Nucleus accumbens (tissue), 56 donors: ENCODE data around the gene HOXD4.
A peak's percentile ranks its signal among the peaks of the same experiment; 100 is the strongest.

Experiments
- DNase-seq, 56 donors: peaks; one replicate each; lab custom pipeline; 2025; lab: John Stamatoyannopoulos, UW

The HOXD4 gene

GRCh38 chr2:176181551-176181950 is 30.2 kb downstream of the HOXD4 start:
- DNase-seq: no peak

- no peak for DNase-seq
Observed at GRCh38 chr2:176182671-176183070, 31.3 kb downstream of the HOXD4 start.

DNA sequence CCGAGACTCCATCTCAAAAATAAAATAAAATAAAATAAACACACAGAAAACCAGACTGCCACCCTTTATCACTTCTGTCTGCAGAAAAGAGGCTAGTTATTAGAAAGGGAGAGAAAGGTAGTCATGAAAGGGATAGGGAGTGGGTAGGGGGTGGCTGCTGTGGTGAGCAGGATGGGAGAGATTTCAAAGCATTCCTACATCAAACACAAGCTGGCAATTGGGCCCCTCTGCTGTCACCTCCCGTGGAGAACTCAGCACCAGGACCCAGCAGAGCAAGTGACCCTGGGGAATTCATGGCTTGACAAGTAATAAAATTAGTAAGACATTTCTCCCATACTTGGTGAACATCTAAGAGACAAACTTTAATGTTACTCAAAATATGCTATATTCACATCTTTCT is 33.4 kb downstream of the HOXD4 start:
- no peak for DNase-seq

- DNase-seq: no peak
Observed at GRCh38 chr2:176186024-176186423, 34.7 kb downstream of the HOXD4 start.

GRCh38 chr2:176187200-176187898 is 36.0 kb downstream of the HOXD4 start:
- peak in 4 of 56 donors; percentile 9 to 14 (median 10) for DNase-seq

DNA sequence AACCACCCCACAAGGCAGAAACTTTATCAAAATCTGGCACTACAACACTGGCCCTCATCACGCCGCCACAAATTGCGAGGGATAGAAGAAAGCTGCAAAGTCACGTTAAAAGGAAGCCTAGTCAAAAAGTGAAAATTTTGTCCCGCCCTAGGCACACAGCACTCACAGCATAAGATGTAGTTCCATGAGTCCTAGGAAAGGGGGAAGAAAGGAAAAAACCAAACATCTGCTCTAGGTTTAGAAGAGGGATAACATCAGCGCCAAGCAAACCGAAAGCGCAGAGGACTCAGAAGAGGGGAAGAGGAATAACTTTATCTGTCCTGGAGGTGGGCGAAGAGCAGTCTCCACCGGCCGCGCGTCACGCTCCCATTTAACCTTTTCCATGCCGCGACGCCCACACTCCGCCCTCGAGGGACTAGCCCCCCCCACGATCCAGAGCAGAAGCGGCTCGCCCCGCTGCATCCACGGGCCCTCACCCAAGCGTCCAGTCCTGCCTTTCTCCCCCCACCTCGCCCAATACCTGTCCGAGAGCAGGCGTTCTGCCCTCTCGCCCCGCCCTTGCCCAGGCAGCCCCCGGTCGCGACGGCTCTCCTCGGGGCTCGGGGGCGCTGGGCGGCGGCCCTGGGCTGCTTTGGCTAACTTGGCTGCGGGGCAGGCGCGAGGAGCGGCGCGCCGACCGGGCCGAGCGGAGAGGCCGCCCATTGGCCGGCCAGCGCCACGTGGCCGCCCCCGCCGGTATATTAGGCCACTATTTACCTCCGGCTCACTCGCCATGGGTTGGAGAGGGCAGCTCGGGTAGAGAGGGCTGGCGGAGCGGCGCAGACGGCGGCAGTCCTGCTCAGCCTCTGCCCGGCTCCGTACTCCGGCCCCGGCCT is 36.8 kb downstream of the HOXD4 start, which contains the start of gene HOXD1:
HOXD1 (plus strand) TSS at position 770 of the 875 bp plus-strand sequence. CDS start 134 bp downstream, outside the sequence.
- peak in 35 of 56 donors; percentile 3 to 76 (median 34) for DNase-seq

- peak in 1 of 56 donors; percentile 9 for DNase-seq
Observed at GRCh38 chr2:176188774-176189680, 37.7 kb downstream of the HOXD4 start.

- peak in 2 of 56 donors; percentile 6 to 8 for DNase-seq
Observed at GRCh38 chr2:176189681-176190641, 38.6 kb downstream of the HOXD4 start.

- DNase-seq: no peak
Observed at GRCh38 chr2:176192351-176192750, 41.0 kb downstream of the HOXD4 start.

DNA sequence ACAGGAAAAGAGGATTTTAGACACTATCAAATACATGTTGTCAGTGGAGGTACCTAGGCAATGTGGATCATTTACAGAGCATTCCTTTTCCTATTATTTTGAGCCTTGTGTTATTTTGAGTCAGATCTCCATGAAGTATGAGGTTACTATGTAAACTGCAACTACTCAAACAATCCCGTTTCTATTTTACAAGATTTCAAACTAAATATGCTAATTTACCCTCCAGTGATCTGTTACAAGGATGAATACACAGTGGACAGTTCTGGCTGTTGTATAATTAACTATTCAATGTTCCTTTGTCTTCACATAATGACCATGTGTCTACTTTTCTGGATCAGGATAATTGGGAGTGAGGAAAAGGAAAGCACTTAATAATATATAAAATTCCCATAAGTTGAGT is 41.7 kb downstream of the HOXD4 start:
- no peak for DNase-seq

GRCh38 chr2:176199902-176200301 is 48.6 kb downstream of the HOXD4 start:
- no peak for DNase-seq

- no peak for DNase-seq
Observed at GRCh38 chr2:176200971-176201370, 49.6 kb downstream of the HOXD4 start.

GRCh38 chr2:176202491-176202890 is 51.1 kb downstream of the HOXD4 start:
- DNase-seq: no peak
